Cardiac muscle cell (in vitro differentiated cells and primary cell): ENCODE measurements around the gene ANAPC5. TPM values are rescaled to one million over a fixed set of nuclear protein-coding genes. Genes with fewer than 3 reads are reported as not detected.

Experiments
- DNase-seq, 2 donors: peaks; one replicate each; pipeline versions ENCODE4 v3.0.0 to v3.0.0-alpha.2; 2010 to 2017; ENCODE audit warnings: low read depth in 1 of 2, low spot score in 1 of 2
- H3K27ac ChIP-seq: fragments of 200-600 bp; sonication (generic); 2 replicates; pipeline ENCODE4 v1.5.1; 2016
- H3K27me3 ChIP-seq: fragments of 200-600 bp; sonication (generic); 2 replicates; pipeline ENCODE4 v1.6.0; 2016; ENCODE audit warnings: control low read depth
- H3K36me3 ChIP-seq: fragments of 200-600 bp; sonication (generic); 2 replicates; pipeline ENCODE4 v1.5.1; 2016; ENCODE audit warnings: control low read depth
- H3K4me1 ChIP-seq: fragments of 200-600 bp; sonication (generic); 2 replicates; pipeline ENCODE4 v1.8.1; 2017; ENCODE audit warnings: low read depth, mild to moderate bottlenecking, mixed run types
- H3K4me3 ChIP-seq: fragments of 200-600 bp; sonication (generic); 2 replicates; pipeline ENCODE4 v1.5.1; 2016; ENCODE audit warnings: mild to moderate bottlenecking
- H3K9me3 ChIP-seq: fragments of 200-600 bp; sonication (generic); 2 replicates; pipeline ENCODE4 v1.5.1; 2017; ENCODE audit warnings: low read depth, mild to moderate bottlenecking, control low read depth
- CTCF ChIP-seq: IDR thresholded peaks from 2 replicates; pipeline ENCODE4 v1.5.1; 2012; ENCODE audit warnings: low read depth, mild to moderate bottlenecking, low read length
- polyA plus RNA-seq: library from polyadenylated mRNA; unstranded; fragments of >200 nt; fragmentation: Nextera tagmentation; extraction: Ambion mirVana; gene quantifications from 2 replicates; pipeline ENCODE4 v1.2.1, GENCODE V29; 2016
- total RNA-seq: library from RNA; depleted of rRNA; stranded (reverse); fragments of >200 nt; gene quantifications from 2 replicates; pipeline ENCODE4 v1.2.3, GENCODE V29; 2016

Gene ANAPC5
- total and polyA plus RNA-seq, 2 experiments from 2014 or later = 109 to 123 TPM

GRCh38 chr12:121358073-121358472 lies 5.9 kb upstream of the ANAPC5 start:
- no peak overlapping the region for H3K27ac ChIP-seq
- no peak for DNase-seq
- no peaks in the 10 kb centered on the region for H3K36me3 ChIP-seq
- no peaks in the 10 kb centered on the region for H3K4me1 ChIP-seq
- TF ChIP-seq CTCF = no peak
- H3K27me3 ChIP-seq = no peaks in the 10 kb centered on the region
- no peak overlapping the region for H3K4me3 ChIP-seq
- no peaks in the 10 kb centered on the region for H3K9me3 ChIP-seq

GRCh38 chr12:121357331-121357730 lies 5.1 kb upstream of the ANAPC5 start:
- Histone ChIP-seq H3K36me3 (no peaks in the 10 kb centered on the region), H3K27me3 (no peaks in the 10 kb centered on the region), H3K9me3 (no peaks in the 10 kb centered on the region), H3K27ac (no peak overlapping the region), H3K4me3 (no peak overlapping the region), H3K4me1 (no peaks in the 10 kb centered on the region)
- no peak for DNase-seq
- TF ChIP-seq CTCF = no peak

- Histone ChIP-seq H3K9me3 (no peaks in the 10 kb centered on the region), H3K27me3 (no peaks in the 10 kb centered on the region), H3K36me3 (no peaks in the 10 kb centered on the region), H3K4me3 (no peak overlapping the region), H3K27ac (no peak overlapping the region), H3K4me1 (no peaks in the 10 kb centered on the region)
- TF ChIP-seq CTCF = no peak
- DNase-seq = no peak
Measured at GRCh38 chr12:121356657-121357056, 4.4 kb upstream of the ANAPC5 start.

- Histone ChIP-seq H3K36me3 (no peaks in the 10 kb centered on the region), H3K4me1 (no peaks in the 10 kb centered on the region), H3K9me3 (no peaks in the 10 kb centered on the region), H3K4me3 (no peak overlapping the region), H3K27me3 (no peaks in the 10 kb centered on the region), H3K27ac (no peak overlapping the region)
- no peak for DNase-seq
- no peak for TF ChIP-seq CTCF
Measured at GRCh38 chr12:121355818-121356217, 3.6 kb upstream of the ANAPC5 start.

GRCh38 chr12:121352682-121353018 lies 439 bp upstream of the ANAPC5 start:
- Histone ChIP-seq H3K36me3 (no peaks in the 10 kb centered on the region), H3K27me3 (no peaks in the 10 kb centered on the region), H3K27ac (peak overlapping the region; percentile 77), H3K9me3 (no peaks in the 10 kb centered on the region), H3K4me1 (no peaks in the 10 kb centered on the region), H3K4me3 (peak overlapping the region; percentile 79)
- no peak for DNase-seq
- no peak for TF ChIP-seq CTCF

GRCh38 chr12:121346747-121347146 lies 5.5 kb downstream of the ANAPC5 start:
- Histone ChIP-seq H3K4me1 (no peaks in the 10 kb centered on the region), H3K27me3 (no peaks in the 10 kb centered on the region), H3K4me3 (no peak overlapping the region), H3K36me3 (peaks cover 20% of the 10 kb centered on the region), H3K27ac (no peak overlapping the region), H3K9me3 (no peaks in the 10 kb centered on the region)
- DNase-seq = no peak
- TF ChIP-seq CTCF = no peak
